KMS-11 (cell line): Measurements from ENCODE around the gene CLDN1.

Experiments used
- H2AFZ ChIP-seq: fragments of 200-600 bp; sonication (generic); 2 replicates; pipeline ENCODE4 v1.6.1; 2016; ENCODE audit warnings: antibody characterized with exemption, mixed run types, low read depth
- H3K27ac ChIP-seq: fragments of 200-600 bp; sonication (generic); 2 replicates; pipeline ENCODE4 v1.6.1; 2016; ENCODE audit warnings: mild to moderate bottlenecking, mixed run types
- H3K27me3 ChIP-seq: fragments of 200-600 bp; sonication (generic); 2 replicates; pipeline ENCODE4 v1.6.1; 2017; ENCODE audit warnings: mild to moderate bottlenecking, low read depth, mixed run types, moderate library complexity; ENCODE audit not compliant: insufficient read depth
- H3K36me3 ChIP-seq: fragments of 200-600 bp; sonication (generic); 2 replicates; pipeline ENCODE4 v1.6.1; 2017; ENCODE audit warnings: mild to moderate bottlenecking, mixed run types; ENCODE audit not compliant: insufficient read depth
- H3K4me1 ChIP-seq: fragments of 200-600 bp; sonication (generic); 2 replicates; pipeline ENCODE4 v1.6.1; 2016; ENCODE audit warnings: mild to moderate bottlenecking, low read depth, mixed run types; ENCODE audit not compliant: poor library complexity, severe bottlenecking
- H3K4me2 ChIP-seq: fragments of 200-600 bp; sonication (generic); 2 replicates; pipeline ENCODE4 v1.7.0; 2016; ENCODE audit warnings: mild to moderate bottlenecking, mixed run types
- H3K4me3 ChIP-seq: fragments of 200-600 bp; sonication (generic); IDR thresholded peaks from 2 replicates; pipeline ENCODE4 v1.6.1; 2017; ENCODE audit warnings: low read depth, low read length, mixed read lengths; ENCODE audit not compliant: insufficient read depth
- H3K79me2 ChIP-seq: fragments of 200-600 bp; sonication (generic); 2 replicates; pipeline ENCODE4 v1.6.1; 2016; ENCODE audit warnings: low read depth, mixed run types; ENCODE audit not compliant: insufficient read depth
- H3K9ac ChIP-seq: fragments of 200-600 bp; sonication (generic); 2 replicates; pipeline ENCODE4 v1.6.1; 2016; ENCODE audit warnings: mild to moderate bottlenecking, mixed run types
- H4K20me1 ChIP-seq: fragments of 200-600 bp; sonication (generic); 2 replicates; pipeline ENCODE4 v1.6.1; 2016; ENCODE audit warnings: mild to moderate bottlenecking, mixed run types; ENCODE audit not compliant: insufficient read depth
- TF ChIP-seq, protein P1 (sequence below): fragments of 200-600 bp; sonication (generic); conservative IDR thresholded peaks from 2 replicates; pipeline ENCODE4 v1.6.1; 2017; ENCODE audit warnings: low read depth, mild to moderate bottlenecking, antibody characterized with exemption, low read length, moderate library complexity, mixed read lengths

The CLDN1 gene

GRCh38 chr3:190340071-190340470, 17.8 kb upstream of the CLDN1 start:
- no peaks in the 10 kb centered on the region for H3K79me2 ChIP-seq
- TF ChIP-seq, protein P1, sequence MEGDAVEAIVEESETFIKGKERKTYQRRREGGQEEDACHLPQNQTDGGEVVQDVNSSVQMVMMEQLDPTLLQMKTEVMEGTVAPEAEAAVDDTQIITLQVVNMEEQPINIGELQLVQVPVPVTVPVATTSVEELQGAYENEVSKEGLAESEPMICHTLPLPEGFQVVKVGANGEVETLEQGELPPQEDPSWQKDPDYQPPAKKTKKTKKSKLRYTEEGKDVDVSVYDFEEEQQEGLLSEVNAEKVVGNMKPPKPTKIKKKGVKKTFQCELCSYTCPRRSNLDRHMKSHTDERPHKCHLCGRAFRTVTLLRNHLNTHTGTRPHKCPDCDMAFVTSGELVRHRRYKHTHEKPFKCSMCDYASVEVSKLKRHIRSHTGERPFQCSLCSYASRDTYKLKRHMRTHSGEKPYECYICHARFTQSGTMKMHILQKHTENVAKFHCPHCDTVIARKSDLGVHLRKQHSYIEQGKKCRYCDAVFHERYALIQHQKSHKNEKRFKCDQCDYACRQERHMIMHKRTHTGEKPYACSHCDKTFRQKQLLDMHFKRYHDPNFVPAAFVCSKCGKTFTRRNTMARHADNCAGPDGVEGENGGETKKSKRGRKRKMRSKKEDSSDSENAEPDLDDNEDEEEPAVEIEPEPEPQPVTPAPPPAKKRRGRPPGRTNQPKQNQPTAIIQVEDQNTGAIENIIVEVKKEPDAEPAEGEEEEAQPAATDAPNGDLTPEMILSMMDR = no peak
- H3K27ac ChIP-seq = no peak overlapping the region
- H3K27me3 ChIP-seq = no peaks in the 10 kb centered on the region
- H3K4me1 ChIP-seq = no peaks in the 10 kb centered on the region
- H2AFZ ChIP-seq = no peak overlapping the region
- no peak overlapping the region for H3K9ac ChIP-seq
- H4K20me1 ChIP-seq = no peaks in the 10 kb centered on the region
- H3K4me2 ChIP-seq = no peak overlapping the region
- H3K36me3 ChIP-seq = no peaks in the 10 kb centered on the region
- H3K4me3 ChIP-seq = no peak overlapping the region

DNA sequence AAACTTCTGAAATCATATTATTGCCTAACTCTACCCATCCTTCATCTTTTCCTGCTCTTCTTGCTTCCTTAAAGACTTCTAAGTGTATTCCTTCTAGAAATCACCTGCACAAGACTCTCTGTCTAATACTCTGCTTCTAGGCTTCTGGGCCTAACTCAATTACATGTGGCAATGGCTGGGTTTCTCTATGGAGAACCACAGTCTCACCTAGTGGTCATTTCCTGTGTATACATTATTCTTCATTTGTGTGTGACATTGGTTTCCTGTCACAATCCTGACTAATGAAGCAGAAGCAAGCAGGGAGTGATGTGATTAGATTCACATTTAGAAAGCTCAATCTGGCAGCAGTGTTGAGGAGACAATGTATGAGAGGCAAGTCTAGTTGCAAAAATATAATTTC, 16.9 kb upstream of the CLDN1 start:
- Histone ChIP-seq H3K9ac (no peak overlapping the region), H3K79me2 (no peaks in the 10 kb centered on the region), H3K36me3 (no peaks in the 10 kb centered on the region), H3K4me2 (no peak overlapping the region), H4K20me1 (no peaks in the 10 kb centered on the region), H2AFZ (no peak overlapping the region), H3K4me3 (no peak overlapping the region), H3K4me1 (no peaks in the 10 kb centered on the region), H3K27me3 (no peaks in the 10 kb centered on the region), H3K27ac (no peak overlapping the region)
- TF ChIP-seq, protein P1 = 0 out of 2 replicates have a peak, but pooled peaks have one; percentile 18

GRCh38 chr3:190338717-190339116, 16.5 kb upstream of the CLDN1 start:
- Histone ChIP-seq H3K4me1 (no peaks in the 10 kb centered on the region), H3K9ac (no peak overlapping the region), H3K4me2 (no peak overlapping the region), H3K79me2 (no peaks in the 10 kb centered on the region), H3K4me3 (no peak overlapping the region), H3K27ac (no peak overlapping the region), H3K36me3 (no peaks in the 10 kb centered on the region), H4K20me1 (no peaks in the 10 kb centered on the region), H2AFZ (no peak overlapping the region), H3K27me3 (no peaks in the 10 kb centered on the region)
- TF ChIP-seq, protein P1 = no peak

DNA sequence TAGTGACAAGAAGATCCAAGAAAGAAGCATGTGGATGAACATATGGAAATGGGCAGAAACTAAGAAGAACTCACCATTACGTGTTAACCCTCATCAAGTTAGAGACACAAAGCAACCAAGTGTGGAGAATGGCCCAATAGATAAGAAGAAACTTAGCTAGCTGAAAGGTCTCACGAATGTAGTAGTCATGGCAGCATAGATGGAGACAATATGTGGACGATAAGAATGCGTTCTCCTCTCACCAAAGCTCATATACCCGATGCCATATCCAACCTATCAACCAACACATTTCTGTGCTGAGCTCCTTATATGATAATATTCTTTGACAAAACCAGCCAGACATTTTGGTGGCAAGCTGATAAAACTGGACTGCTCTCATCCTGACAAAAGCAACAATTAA, 15.1 kb upstream of the CLDN1 start:
- no peaks in the 10 kb centered on the region for H4K20me1 ChIP-seq
- H3K9ac ChIP-seq = no peak overlapping the region
- H2AFZ ChIP-seq = no peak overlapping the region
- H3K4me3 ChIP-seq = no peak overlapping the region
- no peak overlapping the region for H3K4me2 ChIP-seq
- TF ChIP-seq, protein P1 = no peak
- no peaks in the 10 kb centered on the region for H3K79me2 ChIP-seq
- H3K4me1 ChIP-seq = no peaks in the 10 kb centered on the region
- no peak overlapping the region for H3K27ac ChIP-seq
- H3K36me3 ChIP-seq = no peaks in the 10 kb centered on the region
- H3K27me3 ChIP-seq = no peaks in the 10 kb centered on the region
